Ishikawa (cell line): ENCODE results near the gene PLA1A.

Experiments used
- CEBPB ChIP-seq: IDR thresholded peaks from 2 replicates; pipeline ENCODE4 v1.6.1; 2012
- CREB1 ChIP-seq: IDR thresholded peaks from 2 replicates; pipeline ENCODE4 v1.6.1; 2012; ENCODE audit warnings: low read depth
- EGR1 ChIP-seq: IDR thresholded peaks from 2 replicates; pipeline ENCODE4 v1.6.1; 2012
- EP300 ChIP-seq: IDR thresholded peaks from 2 replicates; pipeline ENCODE4 v1.6.1; 2012; ENCODE audit warnings: borderline replicate concordance
- FOXM1 ChIP-seq: IDR thresholded peaks from 2 replicates; pipeline ENCODE4 v1.6.1; 2012; ENCODE audit warnings: low read depth, borderline replicate concordance
- NFIC ChIP-seq: IDR thresholded peaks from 2 replicates; pipeline ENCODE4 v1.6.1; 2012
- RAD21 ChIP-seq: IDR thresholded peaks from 2 replicates; pipeline ENCODE4 v1.6.1; 2012; ENCODE audit warnings: low read depth
- TAF1 ChIP-seq: IDR thresholded peaks from 2 replicates; pipeline ENCODE4 v1.6.1; 2012; ENCODE audit warnings: low read depth, mild to moderate bottlenecking
- TCF12 ChIP-seq: IDR thresholded peaks from 2 replicates; pipeline ENCODE4 v1.6.1; 2012; ENCODE audit warnings: low read depth
- TEAD4 ChIP-seq: IDR thresholded peaks from 2 replicates; pipeline ENCODE4 v1.6.1; 2012
- YY1 ChIP-seq: IDR thresholded peaks from 2 replicates; pipeline ENCODE4 v1.6.1; 2012; ENCODE audit warnings: low read depth
- ZBTB7A ChIP-seq: IDR thresholded peaks from 2 replicates; pipeline ENCODE4 v1.6.1; 2012; ENCODE audit warnings: low read depth
- TF ChIP-seq, protein P1 (sequence below): IDR thresholded peaks from 2 replicates; pipeline ENCODE4 v1.6.1; 2012
- TF ChIP-seq, protein P2 (sequence below): IDR thresholded peaks from 2 replicates; pipeline ENCODE4 v1.6.1; 2012; ENCODE audit warnings: low read depth, mild to moderate bottlenecking
- TF ChIP-seq, protein P3 (sequence below): IDR thresholded peaks from 2 replicates; pipeline ENCODE4 v1.6.1; 2012

Gene PLA1A

DNA sequence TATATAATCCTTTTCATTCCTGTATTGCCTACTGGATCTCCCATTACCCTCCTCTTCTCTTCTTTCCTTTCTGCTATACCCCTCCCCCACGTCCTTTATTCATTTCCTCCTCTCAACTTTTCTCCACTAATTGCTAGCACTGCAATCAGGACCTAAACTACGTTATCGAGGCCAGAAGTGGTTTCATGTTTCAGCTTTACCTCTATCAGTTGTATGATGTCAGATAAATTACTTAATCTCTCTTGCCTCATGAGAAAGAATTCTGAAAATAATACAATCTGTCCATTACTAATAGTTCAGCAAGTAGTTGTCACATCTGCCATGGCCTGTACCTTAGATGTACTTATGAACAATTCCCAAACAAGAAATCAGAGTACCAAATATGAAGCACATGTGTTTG, 52.1 kb downstream of the PLA1A start:
- TF ChIP-seq, protein P1, sequence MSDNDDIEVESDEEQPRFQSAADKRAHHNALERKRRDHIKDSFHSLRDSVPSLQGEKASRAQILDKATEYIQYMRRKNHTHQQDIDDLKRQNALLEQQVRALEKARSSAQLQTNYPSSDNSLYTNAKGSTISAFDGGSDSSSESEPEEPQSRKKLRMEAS, result no peak
- TF ChIP-seq EP300, result no peak
- TF ChIP-seq FOXM1, result no peak
- TF ChIP-seq TAF1, result no peak
- no peak for TF ChIP-seq RAD21
- no peak for TF ChIP-seq CEBPB
- TF ChIP-seq TEAD4, result no peak
- TF ChIP-seq, protein P2, sequence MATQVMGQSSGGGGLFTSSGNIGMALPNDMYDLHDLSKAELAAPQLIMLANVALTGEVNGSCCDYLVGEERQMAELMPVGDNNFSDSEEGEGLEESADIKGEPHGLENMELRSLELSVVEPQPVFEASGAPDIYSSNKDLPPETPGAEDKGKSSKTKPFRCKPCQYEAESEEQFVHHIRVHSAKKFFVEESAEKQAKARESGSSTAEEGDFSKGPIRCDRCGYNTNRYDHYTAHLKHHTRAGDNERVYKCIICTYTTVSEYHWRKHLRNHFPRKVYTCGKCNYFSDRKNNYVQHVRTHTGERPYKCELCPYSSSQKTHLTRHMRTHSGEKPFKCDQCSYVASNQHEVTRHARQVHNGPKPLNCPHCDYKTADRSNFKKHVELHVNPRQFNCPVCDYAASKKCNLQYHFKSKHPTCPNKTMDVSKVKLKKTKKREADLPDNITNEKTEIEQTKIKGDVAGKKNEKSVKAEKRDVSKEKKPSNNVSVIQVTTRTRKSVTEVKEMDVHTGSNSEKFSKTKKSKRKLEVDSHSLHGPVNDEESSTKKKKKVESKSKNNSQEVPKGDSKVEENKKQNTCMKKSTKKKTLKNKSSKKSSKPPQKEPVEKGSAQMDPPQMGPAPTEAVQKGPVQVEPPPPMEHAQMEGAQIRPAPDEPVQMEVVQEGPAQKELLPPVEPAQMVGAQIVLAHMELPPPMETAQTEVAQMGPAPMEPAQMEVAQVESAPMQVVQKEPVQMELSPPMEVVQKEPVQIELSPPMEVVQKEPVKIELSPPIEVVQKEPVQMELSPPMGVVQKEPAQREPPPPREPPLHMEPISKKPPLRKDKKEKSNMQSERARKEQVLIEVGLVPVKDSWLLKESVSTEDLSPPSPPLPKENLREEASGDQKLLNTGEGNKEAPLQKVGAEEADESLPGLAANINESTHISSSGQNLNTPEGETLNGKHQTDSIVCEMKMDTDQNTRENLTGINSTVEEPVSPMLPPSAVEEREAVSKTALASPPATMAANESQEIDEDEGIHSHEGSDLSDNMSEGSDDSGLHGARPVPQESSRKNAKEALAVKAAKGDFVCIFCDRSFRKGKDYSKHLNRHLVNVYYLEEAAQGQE, result no peak
- TF ChIP-seq NFIC, result no peak
- no peak for TF ChIP-seq CREB1
- no peak for TF ChIP-seq TCF12
- TF ChIP-seq, protein P3, sequence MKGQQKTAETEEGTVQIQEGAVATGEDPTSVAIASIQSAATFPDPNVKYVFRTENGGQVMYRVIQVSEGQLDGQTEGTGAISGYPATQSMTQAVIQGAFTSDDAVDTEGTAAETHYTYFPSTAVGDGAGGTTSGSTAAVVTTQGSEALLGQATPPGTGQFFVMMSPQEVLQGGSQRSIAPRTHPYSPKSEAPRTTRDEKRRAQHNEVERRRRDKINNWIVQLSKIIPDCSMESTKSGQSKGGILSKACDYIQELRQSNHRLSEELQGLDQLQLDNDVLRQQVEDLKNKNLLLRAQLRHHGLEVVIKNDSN, result no peak
- TF ChIP-seq YY1, result no peak
- TF ChIP-seq EGR1, result no peak
- no peak for TF ChIP-seq ZBTB7A

DNA sequence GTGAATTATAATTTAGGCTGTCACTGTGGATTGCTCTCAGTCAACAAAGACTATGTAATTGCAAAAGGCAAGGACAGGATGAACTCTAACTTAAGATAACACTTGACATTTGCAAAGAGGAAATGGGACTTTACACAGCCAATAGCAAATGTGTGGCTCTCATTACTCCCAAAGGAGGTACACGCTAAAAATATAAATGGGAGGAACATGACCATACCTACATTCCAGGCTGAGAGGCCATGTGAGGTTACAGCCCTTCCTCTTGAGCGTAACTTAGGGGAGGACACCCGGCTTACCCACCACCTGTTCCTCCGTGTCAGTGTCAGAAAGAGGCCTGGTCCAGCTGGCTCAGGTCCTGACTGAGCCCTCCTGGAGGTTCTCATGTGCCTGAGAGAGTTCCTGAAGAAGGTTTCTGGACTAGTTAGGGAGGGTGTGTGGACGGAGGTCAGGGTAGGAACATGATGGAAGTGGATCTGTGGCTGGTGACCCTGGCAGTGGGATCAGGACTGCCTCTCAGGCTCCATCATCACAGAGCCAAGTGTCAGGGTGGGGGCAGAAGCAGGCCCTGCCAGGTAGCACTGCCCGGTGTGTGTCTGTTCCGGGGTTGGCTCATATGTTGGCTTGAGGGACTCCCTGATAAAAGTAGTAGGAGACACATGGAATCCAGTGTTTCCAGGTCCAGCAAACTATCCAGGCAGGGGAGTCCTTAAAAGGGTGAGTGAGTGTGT, 54.8 kb downstream of the PLA1A start:
- TF ChIP-seq ZBTB7A (no peak), TAF1 (no peak), CREB1 (no peak), EGR1 (no peak)
- TF ChIP-seq, protein P3, result no peak

DNA sequence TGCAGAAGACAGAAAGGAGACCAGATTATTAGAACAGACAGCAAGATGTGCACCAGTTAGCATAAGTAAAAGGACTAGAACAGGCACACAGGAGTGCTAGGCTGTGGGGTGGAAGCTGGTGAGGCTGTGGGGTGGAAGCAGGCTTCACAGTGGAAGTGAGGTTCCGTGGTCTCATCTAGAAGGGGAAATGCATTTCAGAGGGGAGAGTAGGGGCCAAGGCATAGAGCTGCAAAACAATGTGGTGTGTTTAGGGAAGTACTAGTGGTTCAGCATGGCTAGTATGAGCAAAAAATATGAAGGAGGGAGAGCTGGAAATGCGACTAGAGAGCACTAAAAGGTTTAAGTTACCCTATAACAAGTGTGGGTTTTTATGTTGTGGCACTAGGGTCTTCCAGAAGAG, 56.2 kb downstream of the PLA1A start:
- TF ChIP-seq ZBTB7A, result no peak
- TF ChIP-seq RAD21, result no peak
- no peak for TF ChIP-seq NFIC
- TF ChIP-seq, protein P1, result no peak

DNA sequence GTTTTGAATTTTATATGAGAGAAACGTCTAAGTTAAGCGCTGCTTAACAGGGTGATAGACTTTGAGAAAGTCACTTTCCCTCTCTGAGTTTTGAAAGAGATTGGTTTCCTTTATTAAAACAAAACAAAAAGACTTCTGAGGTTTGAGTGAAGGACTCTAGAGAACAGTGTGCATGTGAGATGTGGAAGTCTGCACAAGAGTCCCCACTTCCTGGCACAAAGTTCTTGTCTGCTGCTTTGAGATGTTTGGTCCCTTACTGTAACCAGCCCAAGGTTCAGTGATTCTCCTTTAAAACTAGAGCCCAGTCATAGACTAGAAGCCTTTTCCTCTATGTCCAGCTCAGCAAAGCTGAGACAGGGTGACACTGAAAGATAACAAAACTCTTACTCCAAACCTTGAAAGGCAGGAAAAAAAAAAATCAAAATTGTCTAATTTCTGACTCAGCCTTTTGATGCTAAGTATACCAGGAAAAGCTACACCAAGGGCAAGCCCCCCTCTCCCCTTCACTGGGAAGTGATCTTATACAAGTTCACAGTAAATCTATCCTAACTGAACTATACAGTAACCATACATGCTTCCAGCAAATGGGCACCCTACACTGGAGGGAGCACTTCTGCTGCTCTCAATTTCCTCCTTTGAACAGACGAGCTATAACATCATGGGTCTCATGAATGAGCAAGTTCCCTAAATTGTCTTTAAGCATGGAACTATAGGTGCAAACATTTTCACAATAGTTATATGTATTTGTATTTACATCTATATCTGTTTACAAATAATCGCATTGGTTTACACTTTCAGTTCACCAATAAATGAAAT, 60.4 kb downstream of the PLA1A start:
- no peak for TF ChIP-seq RAD21

DNA sequence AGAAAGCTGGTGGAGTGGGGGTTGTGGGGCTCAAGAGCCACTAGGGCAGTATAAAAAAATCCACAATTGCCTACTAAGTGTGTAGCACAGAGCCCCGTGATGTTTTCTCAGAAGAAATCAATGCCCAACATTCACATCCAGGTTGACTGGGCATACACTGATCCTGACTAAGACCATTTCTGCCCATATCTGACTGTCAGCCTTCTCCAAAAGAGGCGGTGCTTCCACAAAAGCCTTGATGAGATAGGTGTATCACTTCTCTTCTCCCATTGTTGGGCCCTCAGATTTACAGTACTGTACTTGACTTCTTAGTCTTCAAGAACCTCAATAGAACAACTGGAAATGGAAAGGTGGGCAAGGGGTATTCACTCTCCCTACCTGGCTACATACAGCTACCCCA, 61.3 kb downstream of the PLA1A start:
- no peak for TF ChIP-seq TEAD4
- TF ChIP-seq, protein P2, result no peak
- no peak for TF ChIP-seq CREB1
- TF ChIP-seq RAD21, result no peak
- TF ChIP-seq FOXM1, result no peak
- no peak for TF ChIP-seq TAF1
- no peak for TF ChIP-seq CEBPB
- TF ChIP-seq EGR1, result no peak
- TF ChIP-seq NFIC, result no peak
- no peak for TF ChIP-seq YY1
- no peak for TF ChIP-seq EP300
- TF ChIP-seq, protein P3, result no peak
